ENCODE results near the gene SHBG.
"Not testable (repeated sequence)": the region's sequence is repeated elsewhere in the genome, so short reads cannot be mapped to it uniquely, and the experiment has no call there.

The SHBG gene

GRCh38 chr17:7623661-7624060, 6.3 kb upstream of the SHBG start:
- 100% methylated on average over 3 of the region's 5 CpGs for WGBS (ENCODE audit: insufficient coverage)
- ChIA-PET CTCF (interaction anchor here (1.1 kb wide), 1 partner anchor 9 kb away, joined by 4 read pairs; no protein-coding TSS in a partner anchor), POLR2A (interaction anchor here (0.7 kb wide), 1 partner anchor 43 kb away, joined by 6 read pairs; no protein-coding TSS in a partner anchor)
- peaks cover 0 to 5% (median 2%) of the 10 kb centered on the region in 4 experiments for H3K36me3 ChIP-seq (ENCODE audit: control insufficient read depth in 4 of 4, insufficient read depth in 4 of 4, low read length in 3 of 4)
- no peaks in the 10 kb centered on the region for H3K27me3 ChIP-seq (replicated peaks in 2 of 5; ENCODE audit: control insufficient read depth in 4 of 5, insufficient read depth in 5 of 5, low read length in 4 of 5)
- DNase-seq, result no peak
- H3K4me3 ChIP-seq (ENCODE audit: control insufficient read depth in 1 of 7, extremely low read depth in 1 of 7, insufficient read depth in 4 of 7, low read depth in 2 of 7, low read length in 6 of 7), result no peak overlapping the region
- no peak overlapping the region for H3K27ac ChIP-seq (ENCODE audit: insufficient read depth in 1 of 2, low read depth in 1 of 2, low read length in 2 of 2, poor library complexity in 1 of 2, severe bottlenecking in 2 of 2)
- H3K9me3 ChIP-seq (ENCODE audit: control extremely low read depth in 1 of 5, control insufficient read depth in 4 of 5, insufficient read depth in 2 of 5, low read depth in 1 of 5, low read length in 4 of 5), result no peaks in the 10 kb centered on the region
- peaks cover 0 to 12% (median 10%) of the 10 kb centered on the region in 4 experiments for H3K4me1 ChIP-seq (ENCODE audit: control extremely low read depth in 1 of 4, control insufficient read depth in 4 of 4, insufficient read depth in 4 of 4, low read length in 3 of 4)

- H3K4me1 ChIP-seq (ENCODE audit: control extremely low read depth in 1 of 4, control insufficient read depth in 4 of 4, insufficient read depth in 4 of 4, low read length in 3 of 4), result peaks cover 0 to 12% (median 10%) of the 10 kb centered on the region in 4 experiments
Observed at GRCh38 chr17:7625749-7626148, 4.2 kb upstream of the SHBG start.

GRCh38 chr17:7626307-7626706, 3.6 kb upstream of the SHBG start:
- no peak for DNase-seq
- 88% methylated on average over 7 of the region's 7 CpGs for WGBS (ENCODE audit: insufficient coverage)
- H3K36me3 ChIP-seq (ENCODE audit: control insufficient read depth in 4 of 4, insufficient read depth in 4 of 4, low read length in 3 of 4), result peaks cover 0 to 5% (median 2%) of the 10 kb centered on the region in 4 experiments
- POLR2A ChIA-PET, result no interaction called here
- H3K9me3 ChIP-seq (ENCODE audit: control extremely low read depth in 1 of 5, control insufficient read depth in 4 of 5, insufficient read depth in 2 of 5, low read depth in 1 of 5, low read length in 4 of 5), result no peaks in the 10 kb centered on the region
- CTCF ChIA-PET, result interaction anchor here (0.6 to 2.8 kb wide), 3 partner anchors 12 to 62 kb away, joined by 3 to 17 read pairs (median 5); partner anchors contain the start of genes FXR2, TP53 and WRAP53
- no peak overlapping the region for H3K27ac ChIP-seq (ENCODE audit: insufficient read depth in 1 of 2, low read depth in 1 of 2, low read length in 2 of 2, poor library complexity in 1 of 2, severe bottlenecking in 2 of 2)
- peak overlapping the region in 3 of 7 experiments; percentile 31 to 89 (median 81) for H3K4me3 ChIP-seq (ENCODE audit: control insufficient read depth in 1 of 7, extremely low read depth in 1 of 7, insufficient read depth in 4 of 7, low read depth in 2 of 7, low read length in 6 of 7)
- H3K4me1 ChIP-seq (ENCODE audit: control extremely low read depth in 1 of 4, control insufficient read depth in 4 of 4, insufficient read depth in 4 of 4, low read length in 3 of 4), result peaks cover 0 to 12% (median 10%) of the 10 kb centered on the region in 4 experiments
- no peaks in the 10 kb centered on the region for H3K27me3 ChIP-seq (replicated peaks in 2 of 5; ENCODE audit: control insufficient read depth in 4 of 5, insufficient read depth in 5 of 5, low read length in 4 of 5)

More at GRCh38 chr17:7625749-7626148, 4.2 kb upstream of the SHBG start:
- DNase-seq; POLR2A ChIA-PET; H3K9me3 ChIP-seq (ENCODE audit: control extremely low read depth in 1 of 5, control insufficient read depth in 4 of 5, insufficient read depth in 2 of 5, low read depth in 1 of 5, low read length in 4 of 5); H3K27me3 ChIP-seq (replicated peaks in 2 of 5; ENCODE audit: control insufficient read depth in 4 of 5, insufficient read depth in 5 of 5, low read length in 4 of 5); H3K36me3 ChIP-seq (ENCODE audit: control insufficient read depth in 4 of 4, insufficient read depth in 4 of 4, low read length in 3 of 4); H3K4me3 ChIP-seq (ENCODE audit: control insufficient read depth in 1 of 7, extremely low read depth in 1 of 7, insufficient read depth in 4 of 7, low read depth in 2 of 7, low read length in 6 of 7); H3K27ac ChIP-seq (ENCODE audit: insufficient read depth in 1 of 2, low read depth in 1 of 2, low read length in 2 of 2, poor library complexity in 1 of 2, severe bottlenecking in 2 of 2): not testable (repeated sequence)
- CTCF ChIA-PET, result interaction anchor here (1.3 kb wide), 1 partner anchor 62 kb away, joined by 3 read pairs; the partner anchor contains the start of gene TP53
- WGBS (ENCODE audit: insufficient coverage), result 100% methylated on average over 11 of the region's 16 CpGs

GRCh38 chr17:7626956-7627249, 3.0 kb upstream of the SHBG start:
- POLR2A ChIA-PET, result interaction anchor here (1.0 to 1.7 kb wide), 2 partner anchors 55 to 61 kb away, joined by 3 to 8 read pairs; partner anchors contain the start of genes TP53 and WRAP53
- Histone ChIP-seq H3K27me3 (replicated peaks in 2 of 5; ENCODE audit: control insufficient read depth in 4 of 5, insufficient read depth in 5 of 5, low read length in 4 of 5) (no peaks in the 10 kb centered on the region), H3K4me3 (ENCODE audit: control insufficient read depth in 1 of 7, extremely low read depth in 1 of 7, insufficient read depth in 4 of 7, low read depth in 2 of 7, low read length in 6 of 7) (peak overlapping the region; percentile 35 to 89 (median 83)), H3K36me3 (ENCODE audit: control insufficient read depth in 4 of 4, insufficient read depth in 4 of 4, low read length in 3 of 4) (peaks cover 0 to 5% (median 2%) of the 10 kb centered on the region in 4 experiments), H3K27ac (ENCODE audit: insufficient read depth in 1 of 2, low read depth in 1 of 2, low read length in 2 of 2, poor library complexity in 1 of 2, severe bottlenecking in 2 of 2) (peak overlapping the region; percentile 85 to 93), H3K9me3 (ENCODE audit: control extremely low read depth in 1 of 5, control insufficient read depth in 4 of 5, insufficient read depth in 2 of 5, low read depth in 1 of 5, low read length in 4 of 5) (no peaks in the 10 kb centered on the region), H3K4me1 (ENCODE audit: control extremely low read depth in 1 of 4, control insufficient read depth in 4 of 4, insufficient read depth in 4 of 4, low read length in 3 of 4) (peaks cover 0 to 12% (median 10%) of the 10 kb centered on the region in 4 experiments)
- no peak for DNase-seq
- 20% methylated on average over 1 of the region's 6 CpGs for WGBS (ENCODE audit: insufficient coverage)
- CTCF ChIA-PET, result interaction anchor here (0.6 to 2.8 kb wide), 5 partner anchors 12 to 61 kb away, joined by 3 to 17 read pairs (median 4); partner anchors contain the start of genes FXR2, TP53 and WRAP53

GRCh38 chr17:7627250-7628121, 2.4 kb upstream of the SHBG start, which contains the start of gene SAT2:
Gene SAT2 (minus strand): TSS chr17:7627821. CDS start chr17:7627635, 186 bp downstream.
- peaks cover 0 to 5% (median 2%) of the 10 kb centered on the region in 4 experiments for H3K36me3 ChIP-seq (ENCODE audit: control insufficient read depth in 4 of 4, insufficient read depth in 4 of 4, low read length in 3 of 4)
- POLR2A ChIA-PET, result interaction anchor here (0.6 to 1.7 kb wide), 9 partner anchors 12 to 223 kb away, joined by 3 to 10 read pairs (median 4); partner anchors contain the start of genes ATP1B2, POLR2A, TP53 and WRAP53
- H3K4me3 ChIP-seq (ENCODE audit: control insufficient read depth in 1 of 7, extremely low read depth in 1 of 7, insufficient read depth in 4 of 7, low read depth in 2 of 7, low read length in 6 of 7), result peak within 1 kb of the TSS; percentile 52 to 89 (median 83)
- CTCF ChIA-PET, result interaction anchor here (0.7 to 2.8 kb wide), 9 partner anchors 9 to 90 kb away, joined by 3 to 17 read pairs (median 3); partner anchors contain the start of genes DNAH2, FXR2, TP53 and WRAP53
- WGBS (ENCODE audit: insufficient coverage), result under 1% methylated on average over 44 of the region's 54 CpGs
- no peaks in the 10 kb centered on the region for H3K9me3 ChIP-seq (ENCODE audit: control extremely low read depth in 1 of 5, control insufficient read depth in 4 of 5, insufficient read depth in 2 of 5, low read depth in 1 of 5, low read length in 4 of 5)
- DNase-seq, result peak; percentile 91 to 95 (median 94)
- H3K27me3 ChIP-seq (replicated peaks in 2 of 5; ENCODE audit: control insufficient read depth in 4 of 5, insufficient read depth in 5 of 5, low read length in 4 of 5), result no peaks in the 10 kb centered on the region
- H3K27ac ChIP-seq (ENCODE audit: insufficient read depth in 1 of 2, low read depth in 1 of 2, low read length in 2 of 2, poor library complexity in 1 of 2, severe bottlenecking in 2 of 2), result peak within 1 kb of the TSS; percentile 85 to 93
- peaks cover 0 to 12% (median 10%) of the 10 kb centered on the region in 4 experiments for H3K4me1 ChIP-seq (ENCODE audit: control extremely low read depth in 1 of 4, control insufficient read depth in 4 of 4, insufficient read depth in 4 of 4, low read length in 3 of 4)

DNA sequence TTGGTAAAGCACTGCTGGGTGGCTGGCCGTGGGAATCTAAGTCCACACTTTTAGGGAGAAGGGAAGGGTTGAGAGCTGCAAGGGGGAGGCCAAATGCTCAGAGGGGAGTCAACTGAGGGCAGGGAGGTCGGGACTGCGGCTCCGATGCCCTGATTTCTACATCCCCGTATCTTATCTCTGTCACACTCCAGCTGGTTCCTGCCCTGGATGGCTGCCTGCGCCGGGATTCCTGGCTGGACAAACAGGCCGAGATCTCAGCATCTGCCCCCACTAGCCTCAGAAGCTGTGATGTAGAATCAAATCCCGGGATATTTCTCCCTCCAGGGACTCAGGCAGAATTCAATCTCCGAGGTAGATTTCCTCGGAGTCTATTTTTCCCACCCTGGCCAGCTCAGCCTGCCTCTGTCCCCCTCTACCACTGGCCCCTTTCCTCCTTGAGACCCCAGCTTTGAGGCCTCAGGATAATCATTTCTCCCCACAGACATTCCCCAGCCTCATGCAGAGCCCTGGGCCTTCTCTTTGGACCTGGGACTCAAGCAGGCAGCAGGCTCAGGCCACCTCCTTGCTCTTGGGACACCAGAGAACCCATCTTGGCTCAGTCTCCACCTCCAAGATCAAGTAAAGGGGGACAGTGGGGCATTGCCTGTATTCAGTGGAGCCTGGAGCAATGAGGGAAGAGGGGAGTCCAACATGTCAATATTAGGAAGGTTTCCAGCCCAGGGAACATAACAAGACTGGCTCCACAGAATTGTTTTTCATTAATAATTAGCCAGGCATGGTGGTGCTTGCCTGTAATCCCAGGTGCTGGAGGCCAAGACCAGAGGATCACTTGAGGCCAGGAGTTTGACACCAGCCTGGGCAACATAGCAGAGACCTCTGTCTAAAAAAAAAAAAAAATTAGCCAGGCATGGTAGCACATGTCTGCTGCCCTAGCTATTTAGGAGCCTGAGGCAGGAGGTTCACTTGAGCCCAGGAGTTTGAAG, 1.8 kb downstream of the SHBG start:
- POLR2A ChIA-PET, result interaction anchor here (0.7 to 1.3 kb wide), 4 partner anchors 54 to 522 kb away, joined by 3 to 6 read pairs (median 4); partner anchors contain the start of genes TP53 and WRAP53
- DNase-seq, result no peak
- 90% methylated on average over 8 of the region's 11 CpGs for WGBS (ENCODE audit: insufficient coverage)
- Histone ChIP-seq H3K9me3 (ENCODE audit: control extremely low read depth in 1 of 5, control insufficient read depth in 4 of 5, insufficient read depth in 2 of 5, low read depth in 1 of 5, low read length in 4 of 5) (no peaks in the 10 kb centered on the region), H3K27me3 (replicated peaks in 2 of 5; ENCODE audit: control insufficient read depth in 4 of 5, insufficient read depth in 5 of 5, low read length in 4 of 5) (no peaks in the 10 kb centered on the region), H3K27ac (ENCODE audit: insufficient read depth in 1 of 2, low read depth in 1 of 2, low read length in 2 of 2, poor library complexity in 1 of 2, severe bottlenecking in 2 of 2) (no peak overlapping the region), H3K4me1 (ENCODE audit: control extremely low read depth in 1 of 4, control insufficient read depth in 4 of 4, insufficient read depth in 4 of 4, low read length in 3 of 4) (peaks cover 0 to 11% (median 7%) of the 10 kb centered on the region in 4 experiments), H3K36me3 (ENCODE audit: control insufficient read depth in 4 of 4, insufficient read depth in 4 of 4, low read length in 3 of 4) (no peaks in the 10 kb centered on the region), H3K4me3 (ENCODE audit: control insufficient read depth in 1 of 7, extremely low read depth in 1 of 7, insufficient read depth in 4 of 7, low read depth in 2 of 7, low read length in 6 of 7) (no peak overlapping the region)
- CTCF ChIA-PET, result interaction anchor here (0.9 to 8.2 kb wide), 19 partner anchors 8 to 112 kb away, joined by 3 to 91 read pairs (median 5); partner anchors contain the start of genes DNAH2, TP53 and WRAP53
